K562 (cell line): ENCODE data around the gene BSN. TPM values are rescaled to one million over a fixed set of nuclear protein-coding genes. Genes with fewer than 3 reads are reported as not detected.

ENCODE experiments used
- ARID1B ChIP-seq: fragments of 450-650 bp; IDR thresholded peaks from 2 replicates; pipeline ENCODE4 v1.6.1; 2016; ENCODE audit warnings: antibody characterized with exemption, mild to moderate bottlenecking, inconsistent platforms
- BRF1 ChIP-seq: IDR thresholded peaks from 3 replicates; pipeline ENCODE4 v1.6.1; 2011; ENCODE audit warnings: borderline replicate concordance, mild to moderate bottlenecking; ENCODE audit not compliant: insufficient read length; ENCODE audit errors: extremely low read depth
- CBFA2T3 ChIP-seq: fragments of 450-650 bp; IDR thresholded peaks from 2 replicates; pipeline ENCODE4 v1.6.1; 2017
- CLOCK ChIP-seq: fragments of 250-450 bp; sonication (Bioruptor Pico); IDR thresholded peaks from 2 replicates; pipeline ENCODE4 v1.4.0; 2020; ENCODE audit warnings: mild to moderate bottlenecking, moderate library complexity, borderline replicate concordance
- GMEB1 ChIP-seq: fragments of 250-450 bp; sonication (Bioruptor Pico); IDR thresholded peaks from 2 replicates; pipeline ENCODE4 v1.4.0; 2020; ENCODE audit warnings: mild to moderate bottlenecking
- POLR2AphosphoS2 ChIP-seq: IDR thresholded peaks from 2 replicates; pipeline ENCODE4 v1.6.1; 2012; ENCODE audit warnings: low read length, improper control_type of control experiment
- POLR2B ChIP-seq: fragments of 450-650 bp; IDR thresholded peaks from 2 replicates; pipeline ENCODE4 v1.6.1; 2018; ENCODE audit warnings: low read depth; ENCODE audit not compliant: partially characterized antibody
- PRDM10 ChIP-seq: fragments of 450-650 bp; IDR thresholded peaks from 2 replicates; pipeline ENCODE4 v1.6.1; 2018; ENCODE audit not compliant: partially characterized antibody
- PURB ChIP-seq: sonication (generic); formaldehyde crosslinking; IDR thresholded peaks from 2 replicates; pipeline ENCODE4 v1.9.0; 2021; ENCODE audit warnings: low read depth, mild to moderate bottlenecking, missing genetic modification reagents
- SMARCC2 ChIP-seq: fragments of 450-650 bp; IDR thresholded peaks from 2 replicates; pipeline ENCODE4 v1.6.1; 2017; ENCODE audit warnings: antibody characterized with exemption, moderate library complexity, mild to moderate bottlenecking, low read depth
- TEAD1 ChIP-seq, 2 experiments: fragments of 450-650 bp in 1 of 2; sonication (generic) in 1 of 2; formaldehyde crosslinking; IDR thresholded peaks; 2 replicates each; pipeline versions ENCODE4 v1.4.0 to v1.8.0; 2020 to 2022; ENCODE audit warnings: mild to moderate bottlenecking in 2 of 2, missing genetic modification reagents in 1 of 2
- ZFX ChIP-seq: sonication (generic); formaldehyde crosslinking; IDR thresholded peaks from 2 replicates; pipeline ENCODE4 v1.8.0; 2022; ENCODE audit warnings: mild to moderate bottlenecking, missing genetic modification reagents, moderate library complexity
- ZNF280A ChIP-seq: fragments of 450-650 bp; IDR thresholded peaks from 2 replicates; pipeline ENCODE4 v1.6.1; 2018; ENCODE audit warnings: mild to moderate bottlenecking, low read depth; ENCODE audit not compliant: partially characterized antibody
- ZNF3 ChIP-seq: fragments of 250-450 bp; sonication (Bioruptor Pico); IDR thresholded peaks from 2 replicates; pipeline ENCODE4 v1.5.0; 2021; ENCODE audit warnings: mild to moderate bottlenecking, moderate library complexity
- polyA plus RNA-seq, 8 experiments: library from polyadenylated mRNA; depleted of rRNA in 4 of 8; stranded (reverse) in 5 of 8; unstranded in 3 of 8; fragments of >200 nt; fragmentation: Nextera tagmentation in 2 of 8; fragmentation: Illumina TruSeq in 1 of 8; extraction: Ambion mirVana in 2 of 8; extraction: Trizol in 1 of 8; gene quantifications; 2 replicates each; pipeline versions ENCODE4 v1.2.1 to v1.2.3, GENCODE V29; 2011 to 2014; ENCODE audit warnings: inconsistent platforms in 1 of 8, missing spikeins in 1 of 8
- total RNA-seq, 7 experiments: library from RNA; depleted of rRNA in 6 of 7; stranded (reverse); fragments of >200 nt in 6 of 7; fragmentation: Illumina TruSeq in 2 of 7; extraction: Trizol in 2 of 7; gene quantifications; 2 replicates each; pipeline versions ENCODE4 v1.2.1 to v1.2.3, GENCODE V29; 2011 to 2021; ENCODE audit warnings: low replicate concordance in 1 of 7
- TF ChIP-seq, protein P1 (sequence below): fragments of 250-450 bp; sonication (Bioruptor Pico); IDR thresholded peaks from 2 replicates; pipeline ENCODE4 v1.5.0; 2020; ENCODE audit warnings: mild to moderate bottlenecking

Gene BSN
- total and polyA plus RNA-seq, 9 of the 15 experiments (the other 6 are each of a cell fraction or from before 2014, with no cell fraction given), result 0.03 to 1.5 (median 0.29) TPM

DNA sequence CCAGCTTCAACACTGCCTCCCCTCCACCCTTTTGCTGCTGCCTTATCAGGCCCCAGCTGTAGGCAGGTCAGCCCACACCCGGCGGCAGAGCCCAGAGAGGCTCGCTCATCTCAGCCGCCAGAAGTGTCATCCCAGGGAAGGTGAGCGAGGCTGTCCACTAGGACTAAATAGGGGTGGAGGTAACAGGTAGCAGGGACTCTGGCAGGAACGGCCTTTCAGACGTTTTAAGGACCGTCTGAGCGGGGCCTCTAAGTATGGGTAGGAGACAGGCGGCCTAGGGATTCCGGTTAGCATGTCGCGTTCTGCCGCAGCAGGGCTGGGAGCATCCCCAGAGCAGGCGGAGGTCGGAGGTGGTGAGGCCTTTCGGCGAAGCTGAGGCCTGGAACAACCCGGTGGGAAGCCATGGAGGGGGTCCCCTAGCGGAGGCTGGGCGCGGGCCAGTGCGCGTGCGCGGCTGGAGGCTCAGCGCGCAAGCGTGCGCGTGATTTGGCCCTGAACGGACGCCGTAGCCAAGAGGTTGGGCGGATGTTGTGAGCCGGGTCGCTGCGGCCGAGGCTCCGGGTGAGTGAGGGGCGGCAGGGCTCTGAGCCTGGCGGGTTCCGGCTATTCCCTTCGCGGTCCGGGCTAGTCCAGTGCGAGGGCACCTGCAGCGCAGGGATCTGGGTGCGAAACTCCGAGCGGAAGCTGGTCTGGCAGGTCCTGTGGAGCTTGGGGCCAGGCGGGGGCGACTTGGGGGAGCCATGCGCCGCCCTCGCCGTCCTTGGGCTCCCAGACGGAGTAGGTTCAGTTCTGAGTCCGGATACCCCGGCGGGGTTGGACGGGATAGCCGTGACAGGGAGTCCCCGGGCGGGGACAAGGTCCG, 135.0 kb downstream of the BSN start, which contains the start of the genes MST1 and RNF123 (continued):
- TF ChIP-seq GMEB1 (CRISPR knock-in tag) (peak; percentile 41; the same call in 1 of the 2 replicates), ZFX (peak; percentile 77), ZNF280A (no peak), PRDM10 (no peak), PURB (no peak), BRF1 (no peak), ZNF3 (CRISPR knock-in tag) (no peak), POLR2B (peak; percentile 58), POLR2AphosphoS2 (0 out of 2 replicates have a peak, but pooled peaks have one; percentile 43), TEAD1 (CRISPR knock-in tag; IDR thresholded peaks at IDR 0.05) (0 out of 4 replicates have a peak, but pooled peaks have one; percentile 19 to 38), SMARCC2 (no peak), CBFA2T3 (peak; percentile 74), ARID1B (peak; percentile 59), CLOCK (CRISPR knock-in tag) (no peak)
- TF ChIP-seq, protein P1, sequence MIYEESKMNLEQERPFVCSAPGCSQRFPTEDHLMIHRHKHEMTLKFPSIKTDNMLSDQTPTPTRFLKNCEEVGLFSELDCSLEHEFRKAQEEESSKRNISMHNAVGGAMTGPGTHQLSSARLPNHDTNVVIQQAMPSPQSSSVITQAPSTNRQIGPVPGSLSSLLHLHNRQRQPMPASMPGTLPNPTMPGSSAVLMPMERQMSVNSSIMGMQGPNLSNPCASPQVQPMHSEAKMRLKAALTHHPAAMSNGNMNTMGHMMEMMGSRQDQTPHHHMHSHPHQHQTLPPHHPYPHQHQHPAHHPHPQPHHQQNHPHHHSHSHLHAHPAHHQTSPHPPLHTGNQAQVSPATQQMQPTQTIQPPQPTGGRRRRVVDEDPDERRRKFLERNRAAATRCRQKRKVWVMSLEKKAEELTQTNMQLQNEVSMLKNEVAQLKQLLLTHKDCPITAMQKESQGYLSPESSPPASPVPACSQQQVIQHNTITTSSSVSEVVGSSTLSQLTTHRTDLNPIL (CRISPR knock-in tag), result no peak
